Esophagus squamous epithelium (tissue), 4 donors: ENCODE measurements around the gene SFTPA2.

Experiments
- POLR2A ChIP-seq, 4 donors: fragments of 450-650 bp; IDR thresholded peaks; one replicate each; pipeline ENCODE4 v1.6.1; 2017; ENCODE audit warnings: antibody characterized with exemption in 4 of 4, mild to moderate bottlenecking in 4 of 4, moderate library complexity in 3 of 4
- TF ChIP-seq, protein P1 (sequence below), 6 experiments: fragments of 450-650 bp in 4 of 6; fragments of 200-600 bp in 2 of 6; sonication (generic) in 2 of 6; IDR thresholded peaks; one replicate each; pipeline ENCODE4 v1.5.1; 2016 to 2019; ENCODE audit warnings: antibody characterized with exemption in 6 of 6, mild to moderate bottlenecking in 4 of 6, moderate library complexity in 4 of 6

DNA sequence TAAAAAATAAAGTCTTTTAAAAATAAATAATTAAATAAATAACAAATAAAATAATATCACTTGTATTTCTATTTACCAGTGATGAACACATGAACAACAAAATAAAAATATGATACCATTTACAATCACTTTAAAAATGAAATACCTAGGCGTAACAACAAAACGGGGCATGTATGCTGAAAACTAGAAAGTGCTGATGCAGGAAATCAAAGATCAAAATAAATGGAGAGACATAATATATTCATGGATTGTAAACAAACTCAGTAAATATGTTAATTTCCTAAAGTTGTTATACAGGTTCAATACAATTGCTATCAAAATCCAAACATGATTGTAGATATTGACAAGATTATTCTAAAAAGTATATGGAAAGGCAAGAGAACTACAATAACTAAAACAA is 19.2 kb upstream of the SFTPA2 start:
- TF ChIP-seq POLR2A (IDR thresholded peaks at IDR 0.05): no peak
- TF ChIP-seq, protein P1, sequence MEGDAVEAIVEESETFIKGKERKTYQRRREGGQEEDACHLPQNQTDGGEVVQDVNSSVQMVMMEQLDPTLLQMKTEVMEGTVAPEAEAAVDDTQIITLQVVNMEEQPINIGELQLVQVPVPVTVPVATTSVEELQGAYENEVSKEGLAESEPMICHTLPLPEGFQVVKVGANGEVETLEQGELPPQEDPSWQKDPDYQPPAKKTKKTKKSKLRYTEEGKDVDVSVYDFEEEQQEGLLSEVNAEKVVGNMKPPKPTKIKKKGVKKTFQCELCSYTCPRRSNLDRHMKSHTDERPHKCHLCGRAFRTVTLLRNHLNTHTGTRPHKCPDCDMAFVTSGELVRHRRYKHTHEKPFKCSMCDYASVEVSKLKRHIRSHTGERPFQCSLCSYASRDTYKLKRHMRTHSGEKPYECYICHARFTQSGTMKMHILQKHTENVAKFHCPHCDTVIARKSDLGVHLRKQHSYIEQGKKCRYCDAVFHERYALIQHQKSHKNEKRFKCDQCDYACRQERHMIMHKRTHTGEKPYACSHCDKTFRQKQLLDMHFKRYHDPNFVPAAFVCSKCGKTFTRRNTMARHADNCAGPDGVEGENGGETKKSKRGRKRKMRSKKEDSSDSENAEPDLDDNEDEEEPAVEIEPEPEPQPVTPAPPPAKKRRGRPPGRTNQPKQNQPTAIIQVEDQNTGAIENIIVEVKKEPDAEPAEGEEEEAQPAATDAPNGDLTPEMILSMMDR (IDR thresholded peaks at IDR 0.05): no peak
